Upper lobe of left lung (tissue), 4 donors: ENCODE measurements around the gene TAF4.

Experiments used
- CTCF ChIP-seq, 6 experiments: fragments of 450-650 bp in 4 of 6; fragments of 200-600 bp in 2 of 6; sonication (generic) in 2 of 6; IDR thresholded peaks; one replicate each; pipeline ENCODE4 v1.5.1; 2016 to 2019; ENCODE audit warnings: antibody characterized with exemption in 6 of 6
- POLR2A ChIP-seq, 4 donors: fragments of 450-650 bp; IDR thresholded peaks; one replicate each; pipeline ENCODE4 v1.5.1; 2016 to 2017; ENCODE audit warnings: antibody characterized with exemption in 4 of 4, mild to moderate bottlenecking in 2 of 4
- POLR2AphosphoS5 ChIP-seq, 2 donors: sonication (generic); formaldehyde crosslinking; IDR thresholded peaks; one replicate each; pipeline ENCODE4 v1.5.1; 2017; ENCODE audit warnings: antibody characterized with exemption in 2 of 2

GRCh38 chr20:62023935-62024334 lies 41.7 kb downstream of the TAF4 start:
- TF ChIP-seq CTCF (IDR thresholded peaks at IDR 0.05) (no peak), POLR2AphosphoS5 (IDR thresholded peaks at IDR 0.05) (no peak), POLR2A (IDR thresholded peaks at IDR 0.05) (no peak)
